IPS-18a (cell line): ENCODE data around the gene SYTL1.
A peak's percentile ranks its signal among the peaks of the same experiment; 100 is the strongest.

Experiments used
- H3K27ac ChIP-seq: one replicate; pipeline ENCODE4 v1.5.1; 2013; ENCODE audit warnings: low read length
- H3K27me3 ChIP-seq: one replicate; pipeline ENCODE4 v1.6.1; 2013; ENCODE audit warnings: mild to moderate bottlenecking, low read length; ENCODE audit not compliant: control insufficient read depth, insufficient read depth
- H3K36me3 ChIP-seq: one replicate; pipeline ENCODE4 v1.6.1; 2013; ENCODE audit warnings: low read depth, low read length; ENCODE audit not compliant: control insufficient read depth
- H3K4me1 ChIP-seq: one replicate; pipeline ENCODE4 v1.6.1; 2013; ENCODE audit warnings: low read depth, low read length; ENCODE audit not compliant: control insufficient read depth
- H3K4me3 ChIP-seq: one replicate; pipeline ENCODE4 v1.5.1; 2013; ENCODE audit warnings: low read length
- H3K9ac ChIP-seq: one replicate; pipeline ENCODE4 v1.6.1; 2013; ENCODE audit warnings: mild to moderate bottlenecking, low read length, moderate library complexity
- H3K9me3 ChIP-seq: one replicate; pipeline ENCODE4 v1.6.1; 2013; ENCODE audit warnings: low read depth, low read length; ENCODE audit not compliant: control insufficient read depth

Gene SYTL1

DNA sequence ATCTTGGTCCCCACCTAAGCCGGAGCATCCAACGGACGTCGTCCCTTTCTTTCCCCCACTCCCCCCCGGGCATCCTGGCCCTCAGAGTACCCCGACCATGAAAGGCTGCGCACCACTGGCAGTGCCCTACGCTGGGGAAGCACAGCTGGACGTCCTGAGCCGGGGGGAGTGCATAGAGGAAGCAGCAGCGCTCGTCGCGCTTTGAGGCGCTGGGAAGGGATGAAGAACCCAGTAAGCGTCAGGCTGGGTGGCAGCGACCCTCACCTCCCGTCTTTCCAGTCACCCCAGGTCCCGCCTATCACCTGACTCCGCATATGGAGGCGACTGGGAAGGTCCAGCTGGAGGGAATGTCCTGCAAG is 19.2 kb downstream of the SYTL1 start:
- no peak overlapping the region for H3K9ac ChIP-seq
- H3K27ac ChIP-seq: no peak overlapping the region
- H3K4me1 ChIP-seq: peaks cover 9% of the 10 kb centered on the region
- H3K27me3 ChIP-seq: peaks cover 48% of the 10 kb centered on the region
- peak overlapping the region; percentile 67 for H3K4me3 ChIP-seq
- H3K36me3 ChIP-seq: no peaks in the 10 kb centered on the region
- H3K9me3 ChIP-seq: no peaks in the 10 kb centered on the region

DNA sequence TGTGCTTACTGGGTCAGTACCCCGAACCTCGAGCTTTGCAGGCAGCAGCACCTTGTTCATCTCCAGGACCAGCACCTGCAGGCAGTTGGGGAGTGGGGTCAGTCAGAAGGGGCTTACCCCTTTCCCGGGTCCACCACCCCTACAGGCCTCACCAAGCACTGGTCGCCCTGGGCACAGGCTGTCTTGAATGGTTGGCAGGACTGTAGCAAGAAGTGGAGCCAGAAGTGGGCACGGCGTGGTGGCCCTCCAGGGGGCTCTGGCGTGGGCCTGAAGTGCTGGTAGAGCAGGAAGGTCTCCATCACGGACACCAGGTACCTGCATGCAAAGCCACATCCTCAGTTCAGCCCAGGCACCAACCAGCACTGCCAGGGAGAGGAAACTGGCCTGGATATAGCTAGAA is 19.7 kb downstream of the SYTL1 start:
- Histone ChIP-seq H3K9me3 (no peaks in the 10 kb centered on the region), H3K27ac (no peak overlapping the region), H3K27me3 (peaks cover 48% of the 10 kb centered on the region), H3K9ac (no peak overlapping the region), H3K4me1 (peaks cover 9% of the 10 kb centered on the region), H3K4me3 (no peak overlapping the region), H3K36me3 (no peaks in the 10 kb centered on the region)

DNA sequence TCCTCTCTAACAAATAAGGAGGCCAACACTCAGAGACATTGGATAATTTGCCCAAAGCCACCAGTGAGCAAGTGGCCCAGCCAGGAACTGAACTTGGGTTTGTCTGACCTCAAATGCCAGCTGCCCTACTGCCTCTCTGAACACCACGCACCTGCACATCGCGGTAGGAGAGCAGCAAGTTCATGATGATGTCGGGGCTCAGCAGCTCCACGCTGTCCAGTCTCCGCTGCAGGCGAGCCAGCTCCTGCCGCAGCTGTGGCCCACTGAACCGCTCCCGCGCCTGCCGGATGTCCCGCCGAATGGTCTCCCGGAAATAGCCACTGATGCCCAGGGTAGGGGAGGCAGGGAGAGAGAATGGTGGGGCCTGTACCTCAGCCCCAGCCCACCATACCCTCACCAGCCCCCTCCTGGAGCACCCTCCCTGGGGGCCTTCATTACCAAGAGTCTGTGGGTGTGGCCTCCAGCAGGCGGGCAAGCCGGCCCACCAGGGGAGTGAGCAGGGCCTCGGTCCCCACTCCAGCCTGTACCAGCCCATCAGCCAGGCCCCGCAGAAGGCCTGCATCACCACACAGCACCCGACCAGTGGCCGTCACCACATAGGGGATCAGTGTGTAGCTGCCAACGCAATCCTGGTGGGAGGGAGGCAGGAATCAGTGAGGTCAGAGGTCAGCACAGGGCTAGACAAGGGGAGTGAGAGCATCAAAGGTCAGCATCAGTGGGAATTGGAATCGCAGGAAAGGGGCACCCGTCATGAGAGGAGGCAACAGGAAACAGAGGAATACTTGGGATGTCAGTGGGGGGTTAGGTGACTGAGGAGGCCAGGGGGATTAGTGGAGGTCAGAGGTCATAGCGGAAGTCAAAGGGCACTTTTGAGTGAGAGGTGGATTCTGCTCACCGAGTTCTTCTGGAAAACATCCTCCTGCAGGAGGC is 22.2 kb downstream of the SYTL1 start:
- Histone ChIP-seq H3K27ac (no peak overlapping the region), H3K4me3 (no peak overlapping the region), H3K4me1 (peaks cover 18% of the 10 kb centered on the region), H3K9me3 (no peaks in the 10 kb centered on the region), H3K27me3 (peaks cover 40% of the 10 kb centered on the region), H3K9ac (no peak overlapping the region), H3K36me3 (no peaks in the 10 kb centered on the region)

DNA sequence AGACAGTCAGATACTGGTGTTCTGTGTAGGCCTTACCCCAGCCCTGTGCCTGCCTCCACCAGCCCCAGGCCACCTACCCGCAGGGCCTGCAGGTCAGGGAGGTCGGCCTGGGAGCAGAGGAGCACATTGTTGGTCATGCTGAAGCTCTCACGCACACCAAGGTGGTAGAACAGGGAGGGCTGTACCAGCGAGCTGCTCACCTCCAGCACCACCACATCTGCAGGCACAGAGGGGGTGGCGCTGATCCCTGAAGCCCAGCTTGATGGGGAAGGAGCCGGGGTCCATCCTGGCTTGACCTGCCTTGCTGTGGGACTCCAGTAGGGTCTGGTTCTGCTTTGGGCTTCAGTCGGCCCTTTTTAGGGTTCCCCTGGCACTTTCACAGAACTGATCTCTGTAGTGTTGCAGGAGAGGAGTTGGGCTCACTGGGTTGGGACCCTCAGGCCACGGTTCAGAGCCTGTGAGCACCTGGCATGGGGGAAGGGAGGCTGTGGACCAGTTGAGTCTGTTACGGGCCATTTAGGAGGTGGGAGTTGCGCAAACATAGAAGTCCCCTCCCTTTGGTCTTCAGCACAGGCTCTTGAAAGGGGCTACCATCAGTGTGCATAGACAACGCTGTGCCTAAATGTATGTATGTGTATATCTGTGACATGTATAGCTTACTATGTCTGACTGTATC is 23.0 kb downstream of the SYTL1 start:
- peaks cover 32% of the 10 kb centered on the region for H3K27me3 ChIP-seq
- peaks cover 17% of the 10 kb centered on the region for H3K4me1 ChIP-seq
- H3K27ac ChIP-seq: no peak overlapping the region
- peak overlapping the region; percentile 78 for H3K4me3 ChIP-seq
- no peaks in the 10 kb centered on the region for H3K9me3 ChIP-seq
- no peak overlapping the region for H3K9ac ChIP-seq
- H3K36me3 ChIP-seq: no peaks in the 10 kb centered on the region

DNA sequence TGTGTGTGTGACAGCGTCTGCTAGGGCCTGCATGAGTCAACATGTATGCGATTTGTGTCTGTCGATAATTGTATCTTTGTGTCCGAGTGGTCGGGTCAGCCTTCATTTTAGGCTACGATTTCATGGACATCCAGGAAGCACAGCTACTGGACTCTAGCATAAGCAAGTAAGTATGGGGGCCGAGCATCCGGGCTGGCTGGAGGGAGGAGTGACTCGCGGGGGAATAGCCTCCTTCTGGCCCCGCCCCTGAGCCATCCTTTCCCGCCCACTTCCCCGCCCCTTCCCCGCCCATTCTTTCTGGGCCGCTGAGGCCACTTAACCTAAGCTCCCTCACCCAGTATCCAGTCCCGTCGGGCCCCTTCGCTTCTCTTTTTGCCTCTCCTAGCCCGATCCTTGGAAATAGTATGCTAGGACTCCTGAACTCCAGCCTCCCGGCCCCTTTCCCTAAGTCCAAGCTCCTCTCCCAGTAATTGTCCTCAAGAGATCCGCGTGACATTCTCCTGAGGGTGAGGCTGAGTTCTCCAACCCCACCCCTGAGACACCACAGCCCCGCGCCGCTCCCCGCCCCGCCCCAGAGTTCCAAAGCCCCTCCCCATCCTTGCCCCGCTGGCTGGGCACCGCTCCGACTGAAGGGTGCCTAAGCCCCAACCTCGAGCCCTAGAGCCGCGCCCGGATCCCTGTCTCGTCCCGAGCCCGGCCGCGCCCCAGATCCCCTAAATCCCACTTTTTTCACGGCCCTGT is 23.7 kb downstream of the SYTL1 start:
- H3K27ac ChIP-seq: no peak overlapping the region

DNA sequence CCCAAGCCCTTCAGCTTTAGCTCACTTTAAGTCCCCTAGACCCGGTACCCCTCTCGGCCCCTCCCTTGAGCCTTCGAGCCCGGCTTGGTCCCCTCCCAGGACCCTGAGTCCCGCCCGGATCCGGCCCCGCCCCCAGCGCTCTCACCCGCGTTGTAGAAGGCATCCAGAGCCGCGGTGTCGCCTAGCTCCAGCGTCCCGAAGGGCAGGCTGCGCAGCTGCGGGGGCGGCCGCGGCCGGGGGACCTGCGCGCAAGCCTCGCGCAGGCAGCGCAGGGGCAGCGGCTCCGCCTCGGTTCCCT is 24.2 kb downstream of the SYTL1 start:
- Histone ChIP-seq H3K36me3 (no peaks in the 10 kb centered on the region), H3K27ac (no peak overlapping the region), H3K9me3 (no peaks in the 10 kb centered on the region), H3K4me1 (peaks cover 14% of the 10 kb centered on the region), H3K27me3 (peaks cover 19% of the 10 kb centered on the region), H3K4me3 (peak overlapping the region; percentile 78), H3K9ac (no peak overlapping the region)

More for the DNA sequence above, 23.7 kb downstream of the SYTL1 start:
- Histone ChIP-seq H3K9me3 (no peaks in the 10 kb centered on the region), H3K36me3 (no peaks in the 10 kb centered on the region), H3K4me3 (peak overlapping the region; percentile 78), H3K4me1 (peaks cover 14% of the 10 kb centered on the region), H3K27me3 (peaks cover 25% of the 10 kb centered on the region), H3K9ac (peak overlapping the region; percentile 17)

DNA sequence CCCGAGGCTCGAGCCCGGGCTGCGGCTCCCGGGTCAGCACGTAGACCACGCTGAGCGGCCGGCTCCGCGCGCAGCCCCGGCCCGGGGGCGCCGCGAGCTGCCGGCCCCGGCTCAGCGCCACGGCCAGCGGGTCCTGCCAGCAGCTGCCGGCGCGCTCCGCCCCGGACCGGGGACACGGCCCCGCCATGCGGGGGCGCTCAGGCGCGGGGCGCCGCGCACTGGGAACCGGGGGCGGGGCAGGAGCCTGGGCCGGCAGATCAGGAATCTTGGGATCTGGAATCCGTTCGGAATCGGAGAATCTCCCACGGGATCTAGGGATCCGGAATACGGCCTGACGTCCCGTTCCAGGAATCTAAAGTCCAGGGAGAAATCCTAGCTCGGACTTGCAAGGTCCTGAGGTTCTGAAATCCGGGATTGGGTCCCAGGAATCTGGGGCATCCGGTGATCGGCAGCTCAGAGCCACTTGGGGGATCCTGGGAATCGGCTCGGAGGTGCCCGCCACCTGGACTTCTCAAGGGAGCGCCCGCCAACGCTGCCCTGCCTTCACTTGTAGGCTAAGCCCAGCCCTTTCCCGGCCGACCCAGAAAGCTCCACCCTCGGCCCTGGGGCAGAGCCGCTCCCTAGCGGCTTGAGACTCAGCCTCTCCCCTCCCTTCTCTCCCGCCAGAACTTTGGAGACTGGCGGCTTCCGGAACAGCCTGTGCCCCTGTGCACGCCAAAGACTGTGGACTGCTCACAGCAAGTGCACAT is 24.8 kb downstream of the SYTL1 start, which contains the start of gene MAP3K6:
Gene MAP3K6 (minus strand): TSS at position 551 of the 749 bp plus-strand sequence. CDS start 364 bp downstream, at position 187.
- H3K27me3 ChIP-seq: peaks cover 14% of the 10 kb centered on the region

DNA sequence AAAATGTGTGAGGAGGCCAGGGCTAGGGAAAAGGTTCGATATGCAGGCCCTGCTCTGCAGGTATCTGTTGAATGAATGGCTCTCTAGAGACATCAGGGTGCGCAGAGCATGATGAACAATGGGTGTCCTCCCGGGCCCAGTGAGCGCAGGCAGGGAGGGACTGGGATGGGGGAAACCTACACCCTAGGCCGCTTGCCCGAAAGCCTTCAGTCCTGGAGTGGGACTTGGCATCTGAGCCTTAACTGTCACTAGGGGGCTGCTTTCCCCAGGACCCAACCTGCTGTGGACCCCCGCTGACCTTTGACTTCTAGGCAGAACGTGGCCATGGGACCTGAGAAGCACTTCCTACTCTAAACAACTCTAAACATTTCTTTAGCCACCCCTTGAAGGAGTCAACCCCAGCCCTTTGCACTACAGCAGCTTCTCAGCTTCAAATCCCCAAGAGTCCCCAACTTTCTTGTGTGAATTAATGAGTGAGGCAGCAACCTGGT is 25.4 kb downstream of the SYTL1 start:
- peak overlapping the region; percentile 47 for H3K9ac ChIP-seq
- peaks cover 14% of the 10 kb centered on the region for H3K4me1 ChIP-seq
- no peaks in the 10 kb centered on the region for H3K9me3 ChIP-seq
- H3K27ac ChIP-seq: no peak overlapping the region
- H3K36me3 ChIP-seq: no peaks in the 10 kb centered on the region
- peak overlapping the region; percentile 78 for H3K4me3 ChIP-seq
- H3K27me3 ChIP-seq: peaks cover 8% of the 10 kb centered on the region

More for the DNA sequence above, 24.8 kb downstream of the SYTL1 start, which contains the start of gene MAP3K6:
- Histone ChIP-seq H3K36me3 (no peaks in the 10 kb centered on the region), H3K4me1 (peaks cover 14% of the 10 kb centered on the region), H3K9ac (peak within 1 kb of the TSS; percentile 47), H3K9me3 (no peaks in the 10 kb centered on the region), H3K27ac (no peak within 1 kb of the TSS), H3K4me3 (peak within 1 kb of the TSS; percentile 78)

DNA sequence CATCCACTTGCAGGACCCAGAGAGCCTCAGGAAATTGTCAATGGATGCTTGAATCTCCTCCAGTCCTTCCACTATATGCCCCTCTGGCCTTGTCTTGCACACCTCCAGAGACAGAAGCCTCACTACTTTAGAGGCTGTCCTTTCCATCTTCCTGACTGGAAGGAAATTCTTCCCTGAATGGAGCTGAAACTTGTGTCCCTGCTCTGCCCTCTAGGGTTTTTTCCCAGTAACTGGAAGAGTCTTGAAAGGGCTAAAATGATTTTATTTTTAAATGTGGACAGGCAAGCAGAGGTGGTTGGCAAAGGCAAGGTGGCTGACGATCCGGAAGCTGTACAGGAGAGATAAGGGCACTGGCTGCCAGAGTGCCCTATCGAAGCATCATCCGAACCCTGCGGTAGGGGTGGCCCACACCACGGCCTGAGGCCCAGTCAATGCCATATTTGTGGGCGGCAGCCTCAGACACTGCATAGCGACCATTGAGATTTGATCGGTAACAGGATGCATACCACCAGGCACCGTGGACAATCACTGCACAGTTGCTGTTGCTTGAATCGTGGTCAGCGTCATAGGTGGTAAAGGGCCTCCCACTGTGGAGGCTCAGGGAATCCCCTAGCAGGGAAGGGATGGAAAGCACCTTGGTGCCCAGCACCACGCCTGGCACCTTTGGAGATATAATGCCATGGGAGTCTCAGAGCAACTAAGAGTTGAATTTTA is 27.2 kb downstream of the SYTL1 start:
- no peaks in the 10 kb centered on the region for H3K9me3 ChIP-seq
- H3K27me3 ChIP-seq: peaks cover 8% of the 10 kb centered on the region
- no peak overlapping the region for H3K27ac ChIP-seq
- no peak overlapping the region for H3K4me3 ChIP-seq
- peaks cover 14% of the 10 kb centered on the region for H3K4me1 ChIP-seq
- no peaks in the 10 kb centered on the region for H3K36me3 ChIP-seq
- no peak overlapping the region for H3K9ac ChIP-seq

DNA sequence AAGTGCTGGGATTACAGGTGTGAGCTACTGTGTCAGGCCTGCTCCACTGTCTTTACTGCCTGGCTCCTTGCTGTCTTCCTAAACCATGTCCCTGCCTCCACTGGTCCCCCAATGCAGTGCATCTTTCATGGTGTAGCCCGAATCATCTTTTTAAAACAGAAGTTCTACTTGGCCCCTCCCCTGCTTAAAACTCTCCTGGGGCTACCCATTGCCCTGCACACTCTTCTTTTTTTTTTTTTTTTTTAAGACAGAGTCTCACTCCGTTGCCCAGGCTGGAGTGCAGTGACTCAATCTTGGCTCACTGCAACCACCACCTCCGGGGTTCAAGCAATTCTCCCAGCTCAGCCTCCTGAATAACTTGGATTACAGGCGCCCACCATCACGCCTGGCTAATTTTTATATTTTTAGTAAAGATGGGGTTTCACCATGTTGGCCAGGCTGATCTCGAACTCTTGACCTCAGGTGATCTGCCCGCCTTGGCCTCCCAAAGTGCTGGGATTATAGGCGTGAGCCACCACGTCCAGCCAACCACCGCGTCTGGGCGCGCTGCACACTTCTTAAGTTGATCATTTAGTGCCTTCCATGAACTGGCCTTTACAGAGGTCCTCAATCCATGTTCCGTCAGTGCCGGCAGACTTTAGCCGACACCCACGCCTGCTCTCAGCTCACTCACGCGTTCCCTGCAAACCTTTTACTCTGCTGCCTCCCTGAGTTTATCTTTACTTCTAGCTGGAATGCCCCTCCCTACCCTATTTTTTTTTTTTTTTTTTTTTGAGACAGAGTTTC is 30.4 kb downstream of the SYTL1 start:
- H3K27ac ChIP-seq: no peak overlapping the region
- no peaks in the 10 kb centered on the region for H3K36me3 ChIP-seq
- no peaks in the 10 kb centered on the region for H3K9me3 ChIP-seq
- H3K4me1 ChIP-seq: peaks cover 5% of the 10 kb centered on the region
- H3K9ac ChIP-seq: no peak overlapping the region
- no peak overlapping the region for H3K4me3 ChIP-seq
- H3K27me3 ChIP-seq: peaks cover 7% of the 10 kb centered on the region
